Measurements from ENCODE around the gene TMX2. TPM values are rescaled to one million over a fixed set of nuclear protein-coding genes. Genes with fewer than 3 reads are reported as not detected.

Gene TMX2
- total and polyA plus RNA-seq, 10 of the 15 experiments (the other 5 are each of a cell fraction or from before 2014, with no cell fraction given) = 64.3 to 134 (median 91.6) TPM

DNA sequence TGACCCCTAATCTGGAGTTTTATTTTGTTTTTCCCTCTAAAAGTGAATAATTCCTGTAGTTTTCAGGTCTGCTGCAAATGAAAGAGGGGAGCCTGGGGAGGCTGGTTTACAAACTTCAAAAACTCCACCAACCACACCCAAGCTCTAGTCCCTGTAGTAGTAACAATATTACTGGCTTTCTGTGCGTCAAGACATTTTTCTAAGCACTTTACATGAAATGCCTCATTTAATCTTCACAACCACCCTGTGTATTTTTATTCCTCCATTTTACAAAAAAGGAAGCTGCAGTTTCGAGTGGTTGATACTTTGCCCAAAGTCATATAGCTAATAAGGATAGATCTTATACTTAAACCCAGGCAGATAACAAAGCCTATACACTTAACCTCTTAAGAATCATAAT lies 72.7 kb downstream of the TMX2 start (continued):
- TF ChIP-seq, protein P1, sequence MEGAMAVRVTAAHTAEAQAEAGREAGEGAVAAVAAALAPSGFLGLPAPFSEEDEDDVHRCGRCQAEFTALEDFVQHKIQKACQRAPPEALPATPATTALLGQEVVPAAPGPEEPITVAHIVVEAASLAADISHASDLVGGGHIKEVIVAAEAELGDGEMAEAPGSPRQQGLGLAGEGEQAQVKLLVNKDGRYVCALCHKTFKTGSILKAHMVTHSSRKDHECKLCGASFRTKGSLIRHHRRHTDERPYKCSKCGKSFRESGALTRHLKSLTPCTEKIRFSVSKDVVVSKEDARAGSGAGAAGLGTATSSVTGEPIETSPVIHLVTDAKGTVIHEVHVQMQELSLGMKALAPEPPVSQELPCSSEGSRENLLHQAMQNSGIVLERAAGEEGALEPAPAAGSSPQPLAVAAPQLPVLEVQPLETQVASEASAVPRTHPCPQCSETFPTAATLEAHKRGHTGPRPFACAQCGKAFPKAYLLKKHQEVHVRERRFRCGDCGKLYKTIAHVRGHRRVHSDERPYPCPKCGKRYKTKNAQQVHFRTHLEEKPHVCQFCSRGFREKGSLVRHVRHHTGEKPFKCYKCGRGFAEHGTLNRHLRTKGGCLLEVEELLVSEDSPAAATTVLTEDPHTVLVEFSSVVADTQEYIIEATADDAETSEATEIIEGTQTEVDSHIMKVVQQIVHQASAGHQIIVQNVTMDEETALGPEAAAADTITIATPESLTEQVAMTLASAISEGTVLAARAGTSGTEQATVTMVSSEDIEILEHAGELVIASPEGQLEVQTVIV (IDR thresholded peaks at IDR 0.05; ENCODE audit: borderline replicate concordance, partially characterized antibody) = no peak
- TF ChIP-seq PAX5 (IDR thresholded peaks at IDR 0.05; ENCODE audit: borderline replicate concordance, low read depth, low read length) = 0 out of 2 replicates have a peak, but pooled peaks have one; percentile 29
- TF ChIP-seq CHD1 (IDR thresholded peaks at IDR 0.05; ENCODE audit: low read depth, low read length) = no peak
- TF ChIP-seq IKZF2 (IDR thresholded peaks at IDR 0.05) = peak; percentile 27 to 52; a peak in 2 of 4 replicates
- no peak for TF ChIP-seq EZH2 (IDR thresholded peaks at IDR 0.05; ENCODE audit: borderline replicate concordance, control insufficient read depth, low read depth, low read length)
- TF ChIP-seq FOXM1 (IDR thresholded peaks at IDR 0.05; ENCODE audit: low read depth, low read length) = 0 out of 2 replicates have a peak, but pooled peaks have one; percentile 6
- TF ChIP-seq CREM (IDR thresholded peaks at IDR 0.05; ENCODE audit: low read depth) = 0 out of 2 replicates have a peak, but pooled peaks have one; percentile 9
- TF ChIP-seq SREBF1 (IDR thresholded peaks at IDR 0.05; ENCODE audit: low read length) = no peak
- TF ChIP-seq MYC (IDR thresholded peaks at IDR 0.05; ENCODE audit: insufficient read depth, insufficient read length, insufficient replicate concordance, low read length, severe bottlenecking) = no peak
- TF ChIP-seq, protein P2, sequence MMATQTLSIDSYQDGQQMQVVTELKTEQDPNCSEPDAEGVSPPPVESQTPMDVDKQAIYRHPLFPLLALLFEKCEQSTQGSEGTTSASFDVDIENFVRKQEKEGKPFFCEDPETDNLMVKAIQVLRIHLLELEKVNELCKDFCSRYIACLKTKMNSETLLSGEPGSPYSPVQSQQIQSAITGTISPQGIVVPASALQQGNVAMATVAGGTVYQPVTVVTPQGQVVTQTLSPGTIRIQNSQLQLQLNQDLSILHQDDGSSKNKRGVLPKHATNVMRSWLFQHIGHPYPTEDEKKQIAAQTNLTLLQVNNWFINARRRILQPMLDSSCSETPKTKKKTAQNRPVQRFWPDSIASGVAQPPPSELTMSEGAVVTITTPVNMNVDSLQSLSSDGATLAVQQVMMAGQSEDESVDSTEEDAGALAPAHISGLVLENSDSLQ (IDR thresholded peaks at IDR 0.05) = no peak
- TF ChIP-seq EP300 (IDR thresholded peaks at IDR 0.05; ENCODE audit: borderline replicate concordance in 1 of 2, control insufficient read depth in 1 of 2, low read depth in 2 of 2, low read length in 2 of 2) = peak in 1 of 2 experiments; percentile 29; a peak in 1 of 4 replicates
